ENCODE measurements around the gene CDKN1C.

The CDKN1C gene

GRCh38 chr11:2857276-2857675 lies 28.3 kb downstream of the CDKN1C start:
- no peak for ATAC-seq
- TF ChIP-seq RARB (CRISPR knock-in tag; IDR thresholded peaks at IDR 0.05), result no peak

- TF ChIP-seq OSR1 (CRISPR knock-in tag; IDR thresholded peaks at IDR 0.05), result no peak
- no peak for TF ChIP-seq RARB (CRISPR knock-in tag; IDR thresholded peaks at IDR 0.05)
- no peak for TF ChIP-seq ZC3H10 (CRISPR knock-in tag; IDR thresholded peaks at IDR 0.05)
- no peak for TF ChIP-seq CSRNP3 (CRISPR knock-in tag; IDR thresholded peaks at IDR 0.05)
- TF ChIP-seq TOX (CRISPR knock-in tag; IDR thresholded peaks at IDR 0.05; ENCODE audit: borderline replicate concordance), result no peak
- no peak for TF ChIP-seq ZNF8 (CRISPR knock-in tag; IDR thresholded peaks at IDR 0.05)
- no peak for TF ChIP-seq POU6F1 (CRISPR knock-in tag; IDR thresholded peaks at IDR 0.05; ENCODE audit: borderline replicate concordance, low read depth)
- TF ChIP-seq ESRRG (CRISPR knock-in tag; IDR thresholded peaks at IDR 0.05), result no peak
- TF ChIP-seq ISL1 (CRISPR knock-in tag; IDR thresholded peaks at IDR 0.05), result no peak
- no peak for TF ChIP-seq GLIS3 (CRISPR knock-in tag; IDR thresholded peaks at IDR 0.05)
- TF ChIP-seq ZFP3 (CRISPR knock-in tag; IDR thresholded peaks at IDR 0.05), result no peak
- TF ChIP-seq SNAI2 (CRISPR knock-in tag; IDR thresholded peaks at IDR 0.05), result no peak
- TF ChIP-seq BACH2 (CRISPR knock-in tag; IDR thresholded peaks at IDR 0.05; ENCODE audit: borderline replicate concordance), result no peak
- no peak for TF ChIP-seq CREB5 (CRISPR knock-in tag; IDR thresholded peaks at IDR 0.05; ENCODE audit: low read depth)
- no peak for TF ChIP-seq TCF4 (CRISPR knock-in tag; IDR thresholded peaks at IDR 0.05; ENCODE audit: borderline replicate concordance)
- no peak for TF ChIP-seq TSHZ2 (CRISPR knock-in tag; IDR thresholded peaks at IDR 0.05)
- ATAC-seq, result no peak
Observed at GRCh38 chr11:2855162-2855561, 30.4 kb downstream of the CDKN1C start.

GRCh38 chr11:2853997-2854560 lies 31.5 kb downstream of the CDKN1C start:
- TF ChIP-seq ARNTL (CRISPR knock-in tag; IDR thresholded peaks at IDR 0.05; ENCODE audit: borderline replicate concordance, low read depth) (no peak), ZNF70 (CRISPR knock-in tag; IDR thresholded peaks at IDR 0.05) (no peak)
- ATAC-seq, result no peak

GRCh38 chr11:2853401-2853800 lies 32.2 kb downstream of the CDKN1C start:
- no peak for ATAC-seq
- TF ChIP-seq ZNF565 (CRISPR knock-in tag; conservative IDR thresholded peaks at IDR 0.05; ENCODE audit: low read depth), result no peak

- ATAC-seq, result no peak
- TF ChIP-seq TSHZ2 (CRISPR knock-in tag; IDR thresholded peaks at IDR 0.05) (no peak), GLIS3 (CRISPR knock-in tag; IDR thresholded peaks at IDR 0.05) (no peak), BACH2 (CRISPR knock-in tag; IDR thresholded peaks at IDR 0.05; ENCODE audit: borderline replicate concordance) (no peak), ARNTL (CRISPR knock-in tag; IDR thresholded peaks at IDR 0.05; ENCODE audit: borderline replicate concordance, low read depth) (no peak), ZFP30 (CRISPR knock-in tag; IDR thresholded peaks at IDR 0.05) (no peak), RARB (CRISPR knock-in tag; IDR thresholded peaks at IDR 0.05) (no peak)
Observed at GRCh38 chr11:2849994-2850770, 35.4 kb downstream of the CDKN1C start.
